Esophagus squamous epithelium (tissue), 4 donors: ENCODE results near the gene ZNF496.

ENCODE experiments used
- CTCF ChIP-seq, 6 experiments: fragments of 450-650 bp in 4 of 6; fragments of 200-600 bp in 2 of 6; sonication (generic) in 2 of 6; IDR thresholded peaks; one replicate each; pipeline ENCODE4 v1.5.1; 2016 to 2019; ENCODE audit warnings: antibody characterized with exemption in 6 of 6, mild to moderate bottlenecking in 4 of 6, moderate library complexity in 4 of 6
- POLR2A ChIP-seq, 4 donors: fragments of 450-650 bp; IDR thresholded peaks; one replicate each; pipeline ENCODE4 v1.6.1; 2017; ENCODE audit warnings: antibody characterized with exemption in 4 of 4, mild to moderate bottlenecking in 4 of 4, moderate library complexity in 3 of 4

DNA sequence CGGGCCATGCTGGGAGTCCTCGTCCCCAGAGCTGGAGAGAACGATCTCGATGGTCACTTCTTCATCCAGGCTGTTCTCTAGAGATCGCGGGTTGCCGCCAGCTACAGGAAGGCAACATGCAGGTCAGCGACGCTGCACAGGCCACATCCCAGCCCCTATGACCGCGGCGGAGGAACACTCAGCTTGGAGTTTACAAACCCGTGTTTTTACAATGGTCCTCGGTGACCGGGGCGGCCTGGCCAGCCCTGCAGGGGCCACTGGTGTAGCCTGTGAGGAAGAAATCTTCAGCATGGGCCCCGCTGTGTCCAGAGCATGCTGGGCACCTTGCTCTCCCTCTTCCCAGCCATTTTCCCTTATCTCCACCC, 30.5 kb downstream of the ZNF496 start:
- no peak for TF ChIP-seq CTCF (IDR thresholded peaks at IDR 0.05)
- no peak for TF ChIP-seq POLR2A (IDR thresholded peaks at IDR 0.05)
